Measurements from ENCODE around the gene ADAM10. TPM values are rescaled to one million over a fixed set of nuclear protein-coding genes. Genes with fewer than 3 reads are reported as not detected.

ADAM10 gene
- total and polyA plus RNA-seq, 8 donors: 6.1 to 96.2 (median 32.2) TPM

DNA sequence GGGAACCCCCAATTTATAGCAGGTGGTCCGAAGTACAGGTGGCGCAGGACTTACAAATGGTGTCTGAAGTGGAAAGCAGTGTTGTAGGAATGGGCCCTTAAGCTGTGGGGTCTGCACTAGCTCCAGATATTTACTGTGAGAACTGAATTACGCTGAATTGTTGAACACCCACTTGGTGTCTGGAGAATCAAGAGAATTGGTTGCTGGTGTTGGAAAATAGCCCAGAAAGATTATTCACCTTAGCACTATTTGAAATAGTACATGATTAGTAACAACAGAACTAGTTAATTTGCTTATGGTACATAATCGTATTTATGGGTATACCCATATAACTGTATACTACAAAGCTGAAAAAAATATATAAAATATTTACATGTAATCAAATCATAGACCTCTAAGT lies 64.8 kb downstream of the ADAM10 start:
- DNase-seq (no peak), ATAC-seq (no peak), FAIRE-seq (no peak)
- Histone ChIP-seq H3K4me1 (peaks cover 0 to 8% (median 5%) of the 10 kb centered on the region in 3 donors), H3K27me3 (no peaks in the 10 kb centered on the region), H3K4me3 (no peak overlapping the region), H3K27ac (no peak overlapping the region), H3K9me3 (no peaks in the 10 kb centered on the region), H3K36me3 (no peaks in the 10 kb centered on the region)
- TF ChIP-seq, protein P1, sequence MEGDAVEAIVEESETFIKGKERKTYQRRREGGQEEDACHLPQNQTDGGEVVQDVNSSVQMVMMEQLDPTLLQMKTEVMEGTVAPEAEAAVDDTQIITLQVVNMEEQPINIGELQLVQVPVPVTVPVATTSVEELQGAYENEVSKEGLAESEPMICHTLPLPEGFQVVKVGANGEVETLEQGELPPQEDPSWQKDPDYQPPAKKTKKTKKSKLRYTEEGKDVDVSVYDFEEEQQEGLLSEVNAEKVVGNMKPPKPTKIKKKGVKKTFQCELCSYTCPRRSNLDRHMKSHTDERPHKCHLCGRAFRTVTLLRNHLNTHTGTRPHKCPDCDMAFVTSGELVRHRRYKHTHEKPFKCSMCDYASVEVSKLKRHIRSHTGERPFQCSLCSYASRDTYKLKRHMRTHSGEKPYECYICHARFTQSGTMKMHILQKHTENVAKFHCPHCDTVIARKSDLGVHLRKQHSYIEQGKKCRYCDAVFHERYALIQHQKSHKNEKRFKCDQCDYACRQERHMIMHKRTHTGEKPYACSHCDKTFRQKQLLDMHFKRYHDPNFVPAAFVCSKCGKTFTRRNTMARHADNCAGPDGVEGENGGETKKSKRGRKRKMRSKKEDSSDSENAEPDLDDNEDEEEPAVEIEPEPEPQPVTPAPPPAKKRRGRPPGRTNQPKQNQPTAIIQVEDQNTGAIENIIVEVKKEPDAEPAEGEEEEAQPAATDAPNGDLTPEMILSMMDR (IDR thresholded peaks at IDR 0.05): no peak
- intact Hi-C loops (cut with DNase I): no loop called here
- 87 to 91% methylated on average over 4 of the region's 4 CpGs for WGBS, 2 donors

DNA sequence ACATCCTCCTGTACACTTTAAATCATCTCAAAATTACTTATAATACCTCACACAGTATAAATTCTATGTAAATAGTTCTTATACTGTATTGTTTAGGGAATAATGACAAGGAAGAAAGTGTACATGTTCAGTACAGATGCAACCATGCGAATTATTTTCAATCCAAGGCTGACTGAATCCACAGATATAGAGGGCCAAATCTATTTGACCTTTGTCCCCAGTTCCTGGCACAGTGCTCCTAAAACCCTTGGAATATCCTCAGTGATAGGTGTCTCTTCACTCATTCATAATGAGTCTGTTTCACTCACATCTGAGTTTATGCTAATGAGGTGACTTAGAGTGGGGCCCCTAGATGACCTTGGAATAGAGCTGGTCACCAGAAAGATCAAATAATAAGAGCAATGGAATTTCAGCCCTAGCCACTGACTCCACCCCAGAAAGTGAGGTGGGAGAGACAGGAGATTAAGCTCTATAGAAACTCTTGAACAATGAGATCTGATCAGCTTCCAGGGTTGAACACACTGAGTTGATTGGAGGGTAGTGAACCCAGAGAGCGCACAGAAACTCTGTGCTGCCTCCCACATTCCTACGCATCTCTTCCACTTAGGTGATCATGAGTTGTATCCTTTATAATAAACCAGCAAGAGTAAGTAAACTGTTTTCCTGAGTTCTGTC lies 65.3 kb downstream of the ADAM10 start:
- 74 to 75% methylated on average over 3 of the region's 3 CpGs for WGBS, 2 donors
- FAIRE-seq (no peak), ATAC-seq (peak in 2 of 4 donors; percentile 57 to 60), DNase-seq (no peak)
- intact Hi-C loops (cut with DNase I): no loop called here
- TF ChIP-seq, protein P1 (IDR thresholded peaks at IDR 0.05): no peak
- H3K27ac ChIP-seq: no peak overlapping the region
- no peaks in the 10 kb centered on the region for H3K36me3 ChIP-seq
- H3K9me3 ChIP-seq: no peaks in the 10 kb centered on the region
- no peaks in the 10 kb centered on the region for H3K27me3 ChIP-seq
- H3K4me1 ChIP-seq: peaks cover 0 to 8% (median 5%) of the 10 kb centered on the region in 3 donors
- H3K4me3 ChIP-seq: no peak overlapping the region

DNA sequence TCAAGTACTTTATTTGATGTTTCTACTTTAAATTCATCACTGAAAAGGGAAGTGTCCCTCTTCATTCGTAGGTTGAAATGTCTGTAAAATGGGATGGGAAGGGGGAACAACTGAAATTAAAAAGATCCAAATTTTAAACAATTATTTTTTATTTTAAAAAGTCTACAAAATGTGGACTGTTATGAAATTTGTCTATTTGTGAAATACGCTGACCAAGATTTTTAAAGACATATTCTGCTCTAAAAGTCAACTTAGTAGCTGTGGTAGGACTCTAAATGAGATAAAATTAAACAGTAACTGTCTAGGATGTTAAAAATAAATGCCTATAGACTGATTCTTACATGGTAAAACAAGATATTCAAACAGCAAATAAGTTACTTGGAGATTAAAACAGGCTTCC lies 67.3 kb downstream of the ADAM10 start:
- intact Hi-C loops (cut with DNase I): no loop called here
- DNase-seq (no peak), FAIRE-seq (no peak), ATAC-seq (no peak)
- no peaks in the 10 kb centered on the region for H3K27me3 ChIP-seq
- no peaks in the 10 kb centered on the region for H3K36me3 ChIP-seq
- peaks cover 0 to 8% (median 5%) of the 10 kb centered on the region in 3 donors for H3K4me1 ChIP-seq
- WGBS, 2 donors: 96 to 97% methylated on average over 2 of the region's 2 CpGs
- no peak overlapping the region for H3K27ac ChIP-seq
- no peaks in the 10 kb centered on the region for H3K9me3 ChIP-seq
- no peak overlapping the region for H3K4me3 ChIP-seq
- TF ChIP-seq, protein P1 (IDR thresholded peaks at IDR 0.05): no peak

DNA sequence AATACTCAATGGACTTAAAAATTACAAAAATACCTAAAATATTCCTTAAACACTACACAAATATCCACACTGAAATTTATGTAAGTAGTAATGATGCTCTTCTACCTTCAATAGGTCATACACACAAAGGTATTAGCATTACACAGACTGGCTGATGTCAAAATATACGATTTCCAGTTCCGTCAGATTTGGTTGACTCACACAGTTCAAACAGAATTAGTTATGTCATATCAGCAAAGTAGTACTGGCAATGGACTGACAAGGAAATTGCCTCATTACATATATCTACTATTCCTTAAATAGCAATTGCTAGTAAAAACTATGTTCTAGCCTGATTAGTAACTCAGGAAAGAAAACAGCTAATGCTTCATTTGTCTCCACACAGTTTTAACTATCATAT lies 70.8 kb downstream of the ADAM10 start:
- Histone ChIP-seq H3K4me3 (no peak overlapping the region), H3K27ac (no peak overlapping the region), H3K36me3 (no peaks in the 10 kb centered on the region), H3K4me1 (no peaks in the 10 kb centered on the region), H3K27me3 (no peaks in the 10 kb centered on the region), H3K9me3 (no peaks in the 10 kb centered on the region)
- ATAC-seq: peak in 2 of 4 donors; percentile 25 to 61
- intact Hi-C loops (cut with DNase I): loop anchor here in 1 of 3 donors (10.0 kb wide), 1 partner anchor 46 kb away; no protein-coding TSS in a partner anchor
- FAIRE-seq: no peak
- WGBS, 2 donors: 59 to 66% methylated on average over 2 of the region's 2 CpGs
- no peak for DNase-seq
- TF ChIP-seq, protein P1 (IDR thresholded peaks at IDR 0.05): no peak

DNA sequence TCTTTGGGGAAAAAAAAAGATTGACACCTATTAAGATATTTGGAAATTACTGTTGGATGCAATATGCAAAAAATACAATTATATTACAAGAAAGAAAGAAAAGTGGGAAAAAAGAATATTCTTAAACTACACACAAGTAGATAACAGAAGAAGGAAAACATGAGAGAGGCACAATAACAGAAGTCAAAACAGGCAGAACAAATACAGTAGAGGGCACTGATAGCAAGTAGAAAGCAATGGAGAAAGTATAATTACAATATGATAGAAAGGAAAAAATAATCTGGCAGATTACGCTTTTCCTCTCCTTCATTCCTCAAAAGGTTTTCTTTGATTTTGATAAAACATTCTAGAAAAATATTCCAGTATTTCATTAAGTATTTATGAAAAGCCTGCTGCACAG lies 72.1 kb downstream of the ADAM10 start:
- 76 to 87% methylated on average over 1 of the region's 1 CpG for WGBS, 2 donors
- no peak overlapping the region for H3K4me3 ChIP-seq
- DNase-seq: no peak
- no peaks in the 10 kb centered on the region for H3K36me3 ChIP-seq
- intact Hi-C loops (cut with DNase I): loop anchor here in 1 of 3 donors (10.0 kb wide), 1 partner anchor 47 kb away; no protein-coding TSS in a partner anchor
- no peak for ATAC-seq
- no peaks in the 10 kb centered on the region for H3K4me1 ChIP-seq
- no peaks in the 10 kb centered on the region for H3K9me3 ChIP-seq
- no peaks in the 10 kb centered on the region for H3K27me3 ChIP-seq
- TF ChIP-seq, protein P1 (IDR thresholded peaks at IDR 0.05): no peak
- H3K27ac ChIP-seq: no peak overlapping the region
- no peak for FAIRE-seq

Data from pancreas (tissue), 10 donors.